Putamen (tissue), 1 donor: ENCODE measurements around the gene KATNIP.
"Not testable (repeated sequence)": the region's sequence is repeated elsewhere in the genome, so short reads cannot be mapped to it uniquely, and the experiment has no call there.

Experiments used
- DNase-seq: peaks from one replicate; pipeline ENCODE4 v3.0.0-alpha.2; 2016; ENCODE audit warnings: low spot score

The KATNIP gene

DNA sequence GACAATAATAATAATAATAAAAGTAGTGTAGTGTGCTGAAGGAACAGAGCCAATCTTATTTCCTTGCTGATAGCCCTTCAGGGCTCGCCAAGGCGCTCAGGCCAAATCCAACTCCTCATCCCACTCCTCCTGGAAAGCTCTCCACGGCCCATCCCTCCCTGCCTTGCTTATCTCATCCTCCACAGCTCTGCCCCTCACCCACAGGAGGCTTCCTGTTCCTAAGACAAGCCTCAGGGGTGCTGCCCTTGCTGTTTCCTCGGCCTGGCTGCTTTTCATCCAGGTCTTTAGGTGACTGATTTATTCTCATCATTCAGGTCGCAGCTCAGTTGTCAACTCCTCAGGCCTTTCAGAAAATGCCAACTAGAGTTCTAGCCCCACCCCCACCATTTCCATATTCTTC is 11.4 kb upstream of the KATNIP start:
- DNase-seq: no peak

DNA sequence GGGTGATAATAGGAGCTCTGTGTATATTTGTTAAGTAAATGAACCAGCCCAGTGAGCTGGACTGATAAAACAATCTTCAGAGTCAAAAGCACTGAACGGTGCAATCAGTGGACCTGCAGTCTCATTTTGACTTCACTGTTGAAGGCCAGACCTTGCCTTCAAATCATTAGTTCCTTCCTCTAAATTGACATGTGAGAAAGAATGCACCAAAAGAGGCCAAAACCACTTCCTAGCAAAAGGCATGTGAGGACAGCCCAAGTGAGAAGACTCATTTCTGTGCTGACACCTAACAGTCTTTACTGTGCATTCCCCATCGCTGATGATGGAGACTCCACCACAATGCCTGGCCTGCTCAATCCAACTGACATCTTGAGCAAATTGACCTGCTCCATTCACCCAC is 10.8 kb upstream of the KATNIP start:
- DNase-seq: no peak

DNA sequence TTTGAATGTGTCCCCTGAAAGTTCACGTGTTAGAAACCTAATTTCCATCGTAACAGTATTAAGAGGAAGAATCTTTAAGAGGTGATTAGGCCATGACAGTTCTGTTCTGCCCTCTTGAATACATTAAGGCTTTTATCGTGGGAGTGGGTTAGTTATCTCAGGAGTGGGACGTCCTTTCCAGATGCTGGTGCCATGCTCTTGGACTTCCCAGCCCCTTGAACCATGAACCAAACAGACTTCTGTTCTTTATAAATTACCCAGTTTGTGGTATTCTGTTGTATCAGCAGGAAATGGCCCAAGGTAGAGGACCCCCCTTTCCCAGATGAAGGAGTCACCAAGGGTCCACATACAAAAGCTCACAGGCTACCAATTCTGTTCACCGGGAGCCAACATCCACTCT is 10.3 kb upstream of the KATNIP start:
- no peak for DNase-seq

DNA sequence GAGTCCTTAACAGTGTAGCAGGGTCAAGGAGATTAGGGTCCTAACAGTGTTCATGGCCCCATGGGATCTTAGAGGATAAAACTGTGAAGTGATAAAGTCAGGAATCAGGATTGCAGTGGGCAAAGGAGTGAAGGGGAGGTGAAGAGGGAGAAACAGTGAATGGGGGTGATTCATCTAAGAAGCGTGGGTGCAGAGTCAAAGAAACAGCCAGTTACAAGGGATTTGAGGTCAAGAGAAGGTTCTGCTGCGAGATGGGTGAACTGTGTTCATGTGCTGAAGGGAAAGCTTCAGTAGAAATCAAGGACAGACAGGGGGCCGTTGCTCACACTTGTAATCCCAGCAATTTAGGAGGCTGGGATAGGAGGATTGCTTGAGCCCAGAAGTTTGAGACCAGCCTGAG is 6.1 kb upstream of the KATNIP start:
- DNase-seq: peak; percentile 47

DNA sequence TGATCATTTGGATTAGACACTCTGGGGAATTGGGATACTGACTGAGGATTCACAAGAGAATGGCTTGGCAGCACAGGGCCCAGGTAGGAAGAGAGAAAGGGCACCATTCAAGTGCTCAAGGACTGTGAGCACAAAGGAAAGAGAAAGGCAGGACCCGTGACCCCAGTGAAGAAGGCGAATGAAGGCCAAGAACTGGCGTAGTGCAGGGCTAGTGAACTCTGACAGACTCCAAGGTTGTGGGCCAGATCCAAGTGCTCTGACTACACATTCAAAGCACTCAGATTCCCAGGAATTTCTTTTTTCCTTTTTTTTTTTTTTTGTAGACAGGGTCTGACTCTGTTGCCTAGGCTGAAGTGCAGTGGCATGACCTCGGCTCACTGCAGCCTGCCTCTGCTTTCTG is 5.3 kb upstream of the KATNIP start:
- DNase-seq: no peak

DNA sequence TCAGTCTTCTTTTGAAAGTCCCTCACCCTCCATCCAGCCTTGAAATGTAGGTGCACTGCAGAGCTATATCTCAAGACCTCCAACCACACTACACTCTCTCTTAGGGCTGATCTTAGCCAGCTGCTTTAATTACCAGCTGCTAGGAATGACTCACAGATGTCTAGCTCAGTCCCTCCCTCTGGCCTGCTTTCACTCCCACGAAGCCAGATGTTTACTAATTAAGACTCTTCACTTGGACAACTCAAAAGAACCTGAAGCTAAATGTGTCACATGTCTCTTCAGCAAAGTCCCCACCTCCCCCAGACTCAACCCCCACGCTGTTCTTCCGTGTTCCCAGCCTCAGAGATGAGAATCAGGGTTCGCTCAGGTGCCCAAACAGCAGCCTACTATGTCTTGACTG is 2.8 kb upstream of the KATNIP start:
- peak; percentile 30 for DNase-seq

DNA sequence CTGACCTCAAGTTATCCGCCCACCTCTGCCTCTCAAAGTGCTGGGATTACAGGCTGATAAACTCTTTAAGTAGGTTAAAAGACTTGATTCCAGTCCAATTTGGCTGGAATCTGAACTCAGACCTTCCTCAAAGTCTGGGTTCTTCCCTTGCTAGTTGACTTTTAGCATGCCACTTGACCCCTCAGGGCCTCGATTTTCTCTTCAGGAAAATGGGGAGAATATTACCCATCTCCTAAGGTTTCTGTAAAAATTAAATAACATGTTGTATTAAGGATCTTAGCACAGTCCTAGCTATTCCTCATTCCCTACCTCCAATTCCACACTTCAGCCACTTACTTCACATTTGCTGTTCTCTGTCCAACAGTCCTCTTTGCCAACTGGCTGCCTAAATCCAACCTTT is 2.1 kb upstream of the KATNIP start:
- no peak for DNase-seq

DNA sequence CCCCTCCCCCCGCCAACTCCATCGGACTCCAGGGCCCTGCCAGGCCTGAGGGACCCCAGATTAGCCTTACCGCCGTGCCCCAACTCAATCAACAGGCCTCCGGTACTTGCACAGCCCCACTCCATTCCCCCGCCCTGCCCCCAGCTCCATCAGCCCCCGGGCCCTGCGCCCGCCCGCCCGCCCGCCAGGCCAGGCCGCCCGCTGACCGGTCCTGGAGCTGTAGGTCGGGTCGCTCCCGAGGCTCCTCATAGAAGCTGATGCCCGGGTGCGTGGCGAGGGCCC is 539 bp upstream of the KATNIP start:
- DNase-seq: no peak

DNA sequence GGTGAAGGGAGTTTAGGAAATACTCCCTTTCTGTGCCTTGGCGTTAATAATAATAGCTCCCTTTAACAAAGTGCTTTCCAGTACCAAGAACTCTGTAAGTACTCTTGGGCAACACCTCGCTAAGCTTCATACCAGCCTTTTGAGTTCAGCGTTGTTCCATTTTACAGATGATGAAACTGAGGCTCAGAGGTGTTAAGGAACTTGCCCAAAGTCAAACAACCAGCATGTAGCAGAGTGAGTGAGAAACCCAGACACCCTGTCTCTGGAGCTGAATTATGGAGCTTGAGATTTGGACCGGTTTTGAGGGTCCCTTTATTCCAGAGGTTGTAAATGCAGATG is 607 bp downstream of the KATNIP start:
- no peak for DNase-seq

DNA sequence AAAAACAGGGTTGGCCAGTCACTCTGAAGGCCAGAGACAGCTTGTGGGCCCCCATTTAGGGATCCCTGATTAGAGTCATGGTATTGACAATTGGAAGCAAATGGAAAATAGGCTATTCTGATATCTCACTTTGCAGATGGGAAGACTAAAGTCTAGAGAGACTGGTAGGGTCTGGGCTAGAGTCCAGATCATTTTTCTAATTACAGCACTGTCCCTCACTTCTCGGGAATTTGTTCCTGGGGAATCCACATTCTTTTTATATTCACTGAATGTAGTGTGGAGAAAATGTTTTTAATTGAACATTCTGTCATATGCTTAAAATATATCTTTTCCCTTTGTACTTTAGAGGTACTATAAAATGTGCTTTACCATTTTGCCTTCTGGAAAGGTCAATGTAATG is 1.1 kb downstream of the KATNIP start:
- no peak for DNase-seq

DNA sequence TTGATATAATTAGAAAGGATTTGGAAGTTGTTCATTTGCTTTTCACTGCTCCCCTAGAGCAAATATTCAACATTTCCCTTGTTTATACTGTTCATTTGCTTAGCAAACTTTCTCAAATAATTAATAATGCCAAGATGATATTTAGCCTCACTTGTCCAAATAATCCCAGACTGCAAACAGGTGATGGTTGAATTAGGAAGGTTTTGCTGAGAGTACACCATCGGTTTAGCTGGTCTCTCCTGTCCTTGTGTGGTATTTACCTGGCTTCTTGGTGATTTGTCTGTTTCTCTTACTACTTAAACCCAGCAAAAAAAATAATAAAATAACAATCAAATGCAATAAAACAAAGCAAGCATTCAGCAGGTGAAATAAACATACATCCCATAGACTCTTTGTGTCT is 6.5 kb downstream of the KATNIP start:
- no peak for DNase-seq

DNA sequence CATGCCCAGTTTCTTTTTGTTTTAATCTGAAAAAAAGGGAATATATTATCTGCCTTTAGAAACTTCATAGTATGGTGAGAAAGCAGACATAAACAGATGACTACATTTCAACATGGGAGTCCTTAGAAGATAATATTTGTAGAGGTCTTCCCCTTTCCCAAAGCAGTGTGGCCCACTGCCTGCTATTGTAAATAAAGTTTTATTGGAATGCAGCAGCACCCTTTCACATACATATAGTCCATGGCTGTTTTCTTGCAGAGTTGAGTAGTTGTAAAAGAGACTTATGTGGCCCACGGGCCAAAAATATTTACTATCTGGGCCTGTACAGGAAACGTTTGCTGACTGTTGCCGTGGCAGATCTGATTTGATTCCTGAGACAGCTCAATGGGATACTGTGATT is 8.5 kb downstream of the KATNIP start:
- DNase-seq: no peak

DNA sequence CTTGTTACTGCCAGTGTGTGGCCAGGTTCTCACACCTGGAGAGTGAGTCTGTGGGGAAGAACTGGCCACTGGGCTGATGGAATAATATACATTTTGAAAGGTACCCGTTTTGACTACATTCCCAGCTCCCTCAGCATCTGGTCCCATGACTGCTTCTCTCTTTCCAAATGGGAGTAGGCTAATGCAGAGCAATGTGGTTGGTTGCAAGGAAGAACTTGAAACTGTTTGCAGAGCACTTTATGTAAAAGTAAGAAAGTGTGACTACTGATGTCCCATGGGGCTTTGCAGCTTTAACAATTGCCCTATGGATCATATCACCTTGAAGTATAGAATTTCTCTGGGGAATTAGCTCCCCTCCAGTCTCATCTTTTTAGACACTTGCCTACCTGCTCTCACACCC is 9.0 kb downstream of the KATNIP start:
- no peak for DNase-seq

DNA sequence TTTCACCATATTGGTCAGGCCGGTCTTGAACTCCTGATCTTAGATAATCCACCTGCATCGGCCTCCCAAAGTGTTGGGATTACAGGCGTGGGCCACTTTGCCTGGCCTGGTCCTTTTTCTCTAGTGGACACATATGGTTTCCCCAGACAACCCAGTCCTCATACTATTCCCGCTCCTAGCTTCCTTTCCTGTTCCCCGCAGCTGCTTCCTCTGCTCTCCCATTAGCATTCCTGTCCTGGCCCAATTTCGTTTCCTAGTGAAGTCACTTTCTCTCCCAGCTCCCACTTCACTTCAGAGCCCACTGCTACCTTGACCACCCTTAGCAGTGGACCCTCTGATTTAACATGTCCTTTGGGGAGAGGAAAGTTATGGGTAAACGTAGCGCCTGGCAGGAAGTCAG is 11.3 kb downstream of the KATNIP start:
- no peak for DNase-seq

DNA sequence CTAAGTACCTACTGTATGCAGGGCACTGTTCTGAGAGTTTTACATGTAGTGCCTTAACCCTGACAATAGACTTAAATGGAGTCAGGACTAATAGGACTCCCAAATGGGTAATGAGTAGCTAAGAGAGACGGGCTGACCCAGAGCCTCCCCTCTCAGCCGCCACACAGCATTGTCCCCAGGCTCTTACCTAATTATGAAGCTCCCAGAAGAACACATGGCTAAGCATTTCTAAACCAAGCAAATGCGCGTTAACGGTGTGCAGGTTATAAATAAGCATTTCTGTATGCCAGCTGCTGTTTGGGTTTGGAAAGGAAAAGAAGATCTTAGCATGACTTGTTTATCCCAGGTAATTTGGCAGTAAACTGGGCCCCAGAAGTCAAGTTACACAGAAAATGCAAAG is 14.3 kb downstream of the KATNIP start:
- DNase-seq: no peak

DNA sequence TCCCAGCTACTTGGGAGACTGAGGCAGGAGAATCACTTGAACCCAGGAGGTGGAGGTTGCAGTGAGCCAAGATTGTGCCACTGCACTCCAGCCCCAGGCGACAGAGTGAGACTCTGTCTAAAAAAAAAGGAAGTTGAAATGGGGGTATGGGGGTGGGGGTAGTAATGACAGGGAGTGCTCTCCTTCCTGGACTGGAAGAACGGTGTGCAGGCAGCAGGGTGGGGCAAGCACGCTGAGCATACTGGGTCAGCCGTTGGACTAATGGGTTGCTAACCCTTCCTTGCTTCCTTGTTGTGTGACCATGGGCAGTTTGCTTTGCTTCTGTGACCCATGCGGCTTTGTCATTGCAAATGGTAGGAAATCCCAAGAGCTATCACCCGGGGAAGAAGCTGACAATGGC is 16.5 kb downstream of the KATNIP start:
- DNase-seq: no peak

DNA sequence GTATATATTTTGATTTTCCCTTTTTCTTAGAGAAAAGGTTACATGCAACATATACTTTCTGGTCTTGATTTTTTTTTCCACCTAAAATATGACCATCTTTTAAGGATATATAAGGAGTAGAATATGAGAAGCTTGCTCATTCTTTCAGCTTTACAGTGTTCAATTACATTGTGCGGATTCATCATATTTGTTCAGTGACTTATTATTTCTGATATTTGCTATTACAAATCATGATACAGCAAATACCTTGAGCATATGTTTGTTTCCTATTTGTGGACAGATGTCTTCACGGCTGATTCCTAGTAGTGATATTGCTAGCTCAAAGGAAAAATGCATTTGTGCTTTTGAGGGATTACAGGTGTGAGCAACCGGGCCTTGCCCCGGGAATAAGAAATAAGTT is 18.1 kb downstream of the KATNIP start:
- no peak for DNase-seq

DNA sequence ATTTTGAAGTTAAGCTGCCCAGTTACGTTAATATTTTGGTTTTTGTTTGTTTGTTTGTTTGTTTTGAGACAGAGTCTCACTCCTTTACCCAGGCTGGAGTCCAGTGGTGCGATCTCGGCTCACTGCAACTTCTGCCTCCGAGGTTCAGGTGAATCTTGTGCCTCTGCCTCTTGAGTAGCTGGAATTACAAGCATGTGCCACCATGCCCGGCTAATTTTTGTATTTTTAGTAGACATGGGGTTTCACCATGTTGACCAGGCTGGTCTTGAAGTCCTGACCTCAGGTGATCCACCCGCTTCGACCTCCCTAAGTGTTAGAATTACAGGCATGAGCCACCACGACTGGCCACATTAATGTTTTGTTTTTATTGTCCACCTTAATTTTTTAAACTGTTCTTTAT is 21.0 kb downstream of the KATNIP start:
- not testable (repeated sequence) for DNase-seq

DNA sequence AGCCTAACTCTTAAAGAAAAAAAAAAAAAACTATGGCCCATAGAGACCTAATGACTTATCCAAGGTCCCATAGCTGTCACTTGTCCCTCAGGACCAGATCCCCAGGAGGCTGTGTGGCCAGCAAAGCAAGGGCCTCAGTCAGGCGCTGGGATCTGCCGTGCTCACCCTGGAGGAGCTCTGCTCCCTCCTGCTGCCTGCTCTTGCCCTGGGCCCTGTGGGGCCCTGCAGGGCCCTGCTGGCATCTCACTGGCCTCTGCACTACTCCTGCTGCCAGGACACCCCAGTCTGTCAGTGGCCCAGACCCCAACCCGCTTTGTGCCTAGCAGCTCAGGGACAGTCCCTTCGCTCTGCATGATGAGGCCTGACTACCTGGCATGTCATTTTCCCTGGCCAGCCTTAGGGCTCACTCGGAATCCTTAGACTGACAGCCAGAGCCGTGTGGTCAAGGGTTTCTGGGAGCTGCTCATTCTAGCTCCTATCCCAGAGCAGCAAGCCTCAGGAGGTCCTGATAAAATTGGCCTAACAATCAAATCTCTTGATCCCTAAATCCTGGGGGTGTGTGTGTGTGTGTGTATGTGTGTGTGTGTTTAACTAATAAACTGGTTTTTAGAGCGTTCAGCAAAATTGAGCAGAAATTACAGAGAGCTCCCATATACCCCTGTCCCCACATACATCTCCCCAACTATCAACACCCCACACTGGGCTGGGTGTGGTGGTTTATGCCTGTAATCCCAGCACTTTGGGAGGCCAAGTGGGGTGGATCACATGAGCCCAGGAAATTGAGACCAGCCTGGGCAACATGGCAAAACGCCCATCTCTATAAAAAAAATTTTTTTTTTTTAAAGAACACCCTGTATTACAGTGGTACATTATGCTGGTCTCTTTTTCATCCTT is 21.7 kb downstream of the KATNIP start:
- DNase-seq: no peak

DNA sequence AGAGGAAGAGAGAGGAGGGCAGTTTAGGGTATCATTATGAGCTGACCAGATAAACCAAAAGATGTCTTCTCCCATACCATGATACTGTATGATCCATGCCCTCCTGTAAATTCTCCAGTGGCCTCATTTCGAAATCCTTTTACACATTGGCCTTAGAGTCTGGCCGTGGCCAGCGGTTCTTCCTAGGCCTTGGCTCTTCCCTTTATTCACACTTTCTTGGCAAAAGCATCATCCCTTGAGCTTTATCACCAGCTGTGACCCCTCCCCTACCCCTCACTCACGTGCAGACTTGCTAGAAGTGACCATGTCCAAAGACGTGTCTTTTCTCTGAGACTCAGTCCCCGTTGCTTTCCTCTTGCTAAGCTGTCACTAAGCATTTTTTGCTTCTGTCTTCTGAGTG is 22.8 kb downstream of the KATNIP start:
- DNase-seq: no peak

DNA sequence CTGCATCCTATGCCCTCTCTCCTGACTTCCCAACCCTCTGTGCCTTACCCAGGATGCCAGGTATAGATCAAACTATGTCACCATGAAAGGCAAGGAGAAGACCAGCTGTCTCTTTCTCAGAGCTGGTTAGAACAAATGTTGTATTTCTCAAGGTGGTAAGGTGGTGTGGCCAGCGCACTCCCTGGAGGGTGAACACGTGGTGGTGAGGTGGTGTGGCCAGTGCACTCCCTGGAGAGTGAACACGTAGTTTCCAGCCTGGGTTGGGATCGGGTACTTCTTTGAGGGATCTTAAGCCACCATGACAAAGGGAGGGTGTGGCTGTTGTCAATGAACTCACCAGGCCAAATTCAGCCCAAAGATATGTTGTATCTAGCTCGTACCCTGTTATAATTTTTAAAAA is 26.8 kb downstream of the KATNIP start:
- DNase-seq: no peak

DNA sequence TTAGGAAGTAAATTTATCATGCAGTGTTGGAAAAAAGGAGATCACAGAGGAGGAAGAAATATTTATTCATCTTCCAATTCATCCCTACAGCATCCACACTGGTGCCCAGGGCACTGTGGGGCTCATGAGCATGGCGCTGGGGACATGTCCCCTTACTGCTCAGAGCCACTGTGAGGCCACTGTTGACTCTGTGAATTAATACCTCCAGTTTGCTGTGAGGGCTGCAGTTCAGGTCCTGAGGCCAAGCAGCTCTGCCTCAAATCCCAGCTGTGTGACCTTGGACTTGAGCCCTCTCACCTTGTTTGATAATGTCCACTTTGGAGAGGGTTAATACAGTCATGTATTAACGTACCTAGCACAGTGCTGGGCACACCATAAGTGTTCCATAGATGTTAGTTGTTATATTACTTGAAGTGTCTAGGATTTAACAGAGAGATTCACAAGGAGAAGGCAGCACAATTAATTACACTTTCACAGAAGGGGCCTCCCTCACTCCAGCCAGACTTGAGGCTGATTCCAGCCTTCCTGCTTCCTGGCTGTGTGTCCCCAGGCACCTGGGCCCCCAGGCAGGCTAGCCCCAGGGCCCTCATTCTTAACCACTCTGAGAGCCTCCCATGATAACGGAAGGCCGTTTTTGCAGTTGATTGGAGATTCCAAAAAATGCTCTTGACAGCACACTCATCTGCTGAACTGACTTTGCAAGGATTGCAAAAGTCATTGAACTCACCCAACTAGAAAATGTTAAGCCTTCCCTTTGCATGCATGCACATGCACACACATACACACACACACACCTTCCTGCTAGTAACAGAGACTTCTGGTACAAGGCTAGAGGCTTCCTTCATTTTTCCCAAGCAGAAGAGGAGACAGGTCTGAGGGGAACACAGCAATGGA is 29.4 kb downstream of the KATNIP start:
- no peak for DNase-seq

DNA sequence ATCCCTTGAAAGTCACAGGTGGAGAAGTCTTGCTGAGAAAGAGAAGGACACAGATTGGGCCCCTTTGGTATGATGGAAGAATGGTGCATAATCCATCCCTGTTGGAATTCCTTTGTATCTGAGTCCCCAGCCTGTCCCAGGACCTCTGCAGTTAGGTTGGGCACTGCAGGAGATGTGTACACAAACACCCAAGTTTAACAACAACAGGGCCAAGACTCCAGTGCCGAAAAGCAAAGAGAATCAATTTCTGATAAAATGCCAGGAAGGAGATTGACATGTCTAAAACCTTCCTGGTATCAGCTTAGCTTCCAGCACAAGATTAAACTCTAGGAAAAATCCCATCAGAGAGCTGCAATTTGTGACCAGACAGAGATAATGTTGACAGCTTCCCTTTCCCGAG is 32.9 kb downstream of the KATNIP start:
- no peak for DNase-seq

DNA sequence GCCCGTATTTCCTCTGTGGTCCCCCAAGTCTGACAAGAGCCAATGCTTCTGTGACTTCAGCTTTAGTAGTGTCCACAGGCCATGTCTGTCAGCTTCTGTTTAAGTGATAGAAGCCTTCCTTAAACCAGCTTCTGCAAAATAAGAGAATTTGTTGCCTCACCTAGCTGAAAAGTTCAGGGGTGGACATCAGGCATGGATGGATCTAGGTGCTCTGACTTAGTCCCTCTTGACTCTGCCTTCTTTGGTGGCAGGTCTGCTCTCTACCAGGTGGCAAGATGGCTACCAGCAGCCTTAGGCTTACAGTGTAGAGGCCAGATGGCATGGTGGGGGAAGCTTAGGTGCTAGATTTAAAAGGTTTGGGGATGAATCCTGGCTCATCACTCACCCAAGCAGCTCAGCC is 33.7 kb downstream of the KATNIP start:
- DNase-seq: no peak
